GM23248 (cell line): ENCODE measurements around the gene TRAF3. TPM values are rescaled to one million over a fixed set of nuclear protein-coding genes. Genes with fewer than 3 reads are reported as not detected.
"Not testable (repeated sequence)": the region's sequence is repeated elsewhere in the genome, so short reads cannot be mapped to it uniquely, and the experiment has no call there.

Source experiments
- DNase-seq: peaks from one replicate; pipeline ENCODE4 v3.0.0-alpha.2; 2015
- H2AFZ ChIP-seq: fragments of 200-600 bp; sonication (generic); 2 replicates; pipeline ENCODE4 v1.6.1; 2016; ENCODE audit warnings: antibody characterized with exemption
- H3F3A ChIP-seq: fragments of 200-600 bp; sonication (generic); 2 replicates; pipeline ENCODE4 v1.6.1; 2016; ENCODE audit warnings: mild to moderate bottlenecking, antibody characterized with exemption, mixed run types; ENCODE audit not compliant: insufficient read depth
- H3K27ac ChIP-seq: fragments of 200-600 bp; sonication (generic); 2 replicates; pipeline ENCODE4 v1.5.1; 2016; ENCODE audit warnings: mild to moderate bottlenecking
- H3K27me3 ChIP-seq: fragments of 200-600 bp; sonication (generic); replicated peaks from 2 replicates; pipeline ENCODE4 v1.6.1; 2016; ENCODE audit warnings: mild to moderate bottlenecking; ENCODE audit not compliant: insufficient read depth
- H3K36me3 ChIP-seq: fragments of 200-600 bp; sonication (generic); 2 replicates; pipeline ENCODE4 v1.6.1; 2016; ENCODE audit warnings: low read depth, mild to moderate bottlenecking
- H3K4me1 ChIP-seq: fragments of 200-600 bp; sonication (generic); 2 replicates; pipeline ENCODE4 v1.6.1; 2016; ENCODE audit warnings: mild to moderate bottlenecking; ENCODE audit not compliant: insufficient read depth
- H3K4me2 ChIP-seq: fragments of 200-600 bp; sonication (generic); one replicate; pipeline ENCODE4 v1.6.1; 2016; ENCODE audit warnings: mild to moderate bottlenecking; ENCODE audit not compliant: unreplicated experiment
- H3K4me3 ChIP-seq: fragments of 200-600 bp; sonication (generic); 2 replicates; pipeline ENCODE4 v1.5.1; 2016; ENCODE audit warnings: mild to moderate bottlenecking
- H3K79me2 ChIP-seq: fragments of 200-600 bp; sonication (generic); 2 replicates; pipeline ENCODE4 v1.6.1; 2016; ENCODE audit warnings: mild to moderate bottlenecking; ENCODE audit not compliant: insufficient read depth
- H3K9ac ChIP-seq: fragments of 200-600 bp; sonication (generic); 2 replicates; pipeline ENCODE4 v1.6.1; 2016; ENCODE audit warnings: mild to moderate bottlenecking
- H3K9me2 ChIP-seq: fragments of 200-600 bp; sonication (generic); 2 replicates; pipeline ENCODE4 v1.6.1; 2016; ENCODE audit warnings: mixed run types, mild to moderate bottlenecking, moderate library complexity; ENCODE audit not compliant: insufficient read depth
- H3K9me3 ChIP-seq: fragments of 200-600 bp; sonication (generic); one replicate; pipeline ENCODE4 v1.6.1; 2017; ENCODE audit warnings: low read depth
- H4K20me1 ChIP-seq: fragments of 200-600 bp; sonication (generic); 2 replicates; pipeline ENCODE4 v1.6.0; 2016; ENCODE audit not compliant: insufficient read depth
- EZH2 ChIP-seq: fragments of 200-600 bp; sonication (generic); IDR thresholded peaks from 2 replicates; pipeline ENCODE4 v1.6.1; 2018; ENCODE audit warnings: antibody characterized with exemption, mild to moderate bottlenecking; ENCODE audit not compliant: insufficient read depth, poor library complexity, severe bottlenecking
- EZH2phosphoT487 ChIP-seq: fragments of 200-600 bp; sonication (generic); IDR thresholded peaks from 2 replicates; pipeline ENCODE4 v1.6.1; 2018; ENCODE audit warnings: antibody characterized with exemption, moderate library complexity, mild to moderate bottlenecking, low read depth; ENCODE audit not compliant: insufficient read depth
- WGBS, 2 experiments: methylation state at CpG; one replicate each; pipeline ENCODE4 v1.1.6; 2015 to 2017; ENCODE audit warnings: low lambda C conversion rate in 2 of 2, low coverage in 1 of 2; ENCODE audit errors: missing lambda C conversion rate in 2 of 2; 5-methylcytosine and 5-hydroxymethylcytosine counted together
- in situ Hi-C: fragments of 300-500 bp; cut with MboI; formaldehyde crosslinking; loops from 2 replicates; pipeline ENCODE4 v1.15.0; 2020
- polyA plus RNA-seq: library from polyadenylated mRNA; unstranded; fragments of >200 nt; fragmentation: Nextera tagmentation; extraction: Ambion mirVana; gene quantifications from 2 replicates; pipeline ENCODE4 v1.2.1, GENCODE V29; 2016
- total RNA-seq: library from RNA; depleted of rRNA; stranded (reverse); fragments of >200 nt; shearing (Covaris generic); gene quantifications from 2 replicates; pipeline ENCODE4 v1.2.3, GENCODE V29; 2014

Gene TRAF3
- total and polyA plus RNA-seq, 2 experiments from 2014 or later: 7.9 to 17.9 TPM

- Histone ChIP-seq H4K20me1 (no peaks in the 10 kb centered on the region), H3K9ac (no peak overlapping the region), H3F3A (no peaks in the 10 kb centered on the region), H3K36me3 (no peaks in the 10 kb centered on the region), H3K4me2 (no peak overlapping the region), H3K4me3 (no peak overlapping the region), H2AFZ (no peak overlapping the region), H3K9me3 (no peaks in the 10 kb centered on the region), H3K27ac (no peak overlapping the region), H3K9me2 (no peaks in the 10 kb centered on the region), H3K79me2 (peaks cover 49% of the 10 kb centered on the region), H3K27me3 (no peaks in the 10 kb centered on the region), H3K4me1 (no peaks in the 10 kb centered on the region)
- no peak for DNase-seq
- no peak for TF ChIP-seq EZH2phosphoT487
- no peak for TF ChIP-seq EZH2
- in situ Hi-C loops: no loop called here
- 93 to 96% methylated on average over 7 of the region's 7 CpGs for WGBS, 2 experiments
These were observed 54.0 kb downstream of the TRAF3 start for GRCh38 chr14:102831163-102831804.

GRCh38 chr14:102833341-102833740 is 56.1 kb downstream of the TRAF3 start:
- H3K4me1 ChIP-seq: no peaks in the 10 kb centered on the region
- H2AFZ ChIP-seq: no peak overlapping the region
- in situ Hi-C loops: no loop called here
- TF ChIP-seq EZH2: no peak
- TF ChIP-seq EZH2phosphoT487: no peak
- no peak overlapping the region for H3K9ac ChIP-seq
- no peaks in the 10 kb centered on the region for H3F3A ChIP-seq
- no peaks in the 10 kb centered on the region for H3K9me2 ChIP-seq
- H4K20me1 ChIP-seq: no peaks in the 10 kb centered on the region
- no peak overlapping the region for H3K4me3 ChIP-seq
- 91 to 93% methylated on average over 7 of the region's 7 CpGs for WGBS, 2 experiments
- H3K79me2 ChIP-seq: peaks cover 28% of the 10 kb centered on the region
- H3K9me3 ChIP-seq: no peaks in the 10 kb centered on the region
- no peak overlapping the region for H3K27ac ChIP-seq
- H3K4me2 ChIP-seq: no peak overlapping the region
- no peak for DNase-seq
- no peaks in the 10 kb centered on the region for H3K36me3 ChIP-seq
- no peaks in the 10 kb centered on the region for H3K27me3 ChIP-seq

GRCh38 chr14:102833991-102834390 is 56.7 kb downstream of the TRAF3 start:
- H3F3A ChIP-seq: no peaks in the 10 kb centered on the region
- H3K4me2 ChIP-seq: no peak overlapping the region
- no peak overlapping the region for H3K4me3 ChIP-seq
- no peaks in the 10 kb centered on the region for H3K9me3 ChIP-seq
- peaks cover 22% of the 10 kb centered on the region for H3K79me2 ChIP-seq
- H3K27me3 ChIP-seq: no peaks in the 10 kb centered on the region
- no peak for DNase-seq
- in situ Hi-C loops: no loop called here
- H3K36me3 ChIP-seq: no peaks in the 10 kb centered on the region
- no peak overlapping the region for H2AFZ ChIP-seq
- no peak overlapping the region for H3K9ac ChIP-seq
- H3K4me1 ChIP-seq: no peaks in the 10 kb centered on the region
- H3K9me2 ChIP-seq: no peaks in the 10 kb centered on the region
- no peak for TF ChIP-seq EZH2phosphoT487
- no peak for TF ChIP-seq EZH2
- no peak overlapping the region for H3K27ac ChIP-seq
- 98 to 99% methylated on average over 9 of the region's 9 CpGs for WGBS, 2 experiments
- no peaks in the 10 kb centered on the region for H4K20me1 ChIP-seq

- H3K36me3 ChIP-seq: no peaks in the 10 kb centered on the region
- 90 to 91% methylated on average over 5 of the region's 5 CpGs for WGBS, 2 experiments
- no peaks in the 10 kb centered on the region for H3K9me3 ChIP-seq
- H3K9me2 ChIP-seq: no peaks in the 10 kb centered on the region
- no peak overlapping the region for H3K4me3 ChIP-seq
- no peaks in the 10 kb centered on the region for H3F3A ChIP-seq
- no peak overlapping the region for H3K27ac ChIP-seq
- no peaks in the 10 kb centered on the region for H4K20me1 ChIP-seq
- no peak overlapping the region for H2AFZ ChIP-seq
- no peaks in the 10 kb centered on the region for H3K27me3 ChIP-seq
- in situ Hi-C loops: no loop called here
- no peak overlapping the region for H3K4me2 ChIP-seq
- no peak for TF ChIP-seq EZH2
- TF ChIP-seq EZH2phosphoT487: no peak
- peaks cover 8% of the 10 kb centered on the region for H3K79me2 ChIP-seq
- H3K4me1 ChIP-seq: no peaks in the 10 kb centered on the region
- no peak overlapping the region for H3K9ac ChIP-seq
- DNase-seq: no peak
These were observed 58.7 kb downstream of the TRAF3 start for GRCh38 chr14:102835959-102836358.

- H3K9ac ChIP-seq, H3K79me2 ChIP-seq, in situ Hi-C loops, H2AFZ ChIP-seq, H3K9me2 ChIP-seq, DNase-seq, H3K4me2 ChIP-seq, H3K27ac ChIP-seq, H4K20me1 ChIP-seq, H3F3A ChIP-seq, H3K36me3 ChIP-seq, H3K4me3 ChIP-seq, H3K9me3 ChIP-seq, H3K27me3 ChIP-seq, H3K4me1 ChIP-seq: not testable (repeated sequence)
- WGBS, 2 experiments: 99% methylated on average over 5 of the region's 5 CpGs
These were observed 59.9 kb downstream of the TRAF3 start for GRCh38 chr14:102837120-102837519.
